Esophagus squamous epithelium (tissue), 5 donors: Measurements from ENCODE around the gene WWOX. TPM values are rescaled to one million over a fixed set of nuclear protein-coding genes. Genes with fewer than 3 reads are reported as not detected.

Experiments
- DNase-seq: peaks from one replicate; lab custom pipeline; 2025; lab: John Stamatoyannopoulos, UW
- H3K27ac ChIP-seq, 4 donors: fragments of 200-600 bp; sonication (generic); one replicate each; pipeline ENCODE4 v1.5.1; 2016 to 2019; ENCODE audit warnings: mild to moderate bottlenecking in 1 of 4
- H3K27me3 ChIP-seq, 4 donors: fragments of 200-600 bp; sonication (generic); 1 replicate in 3 of 4; 2 replicates in 1 of 4; pipeline versions ENCODE4 v1.5.1 to v1.6.0; 2017 to 2021; ENCODE audit warnings: antibody characterized with exemption in 1 of 4
- H3K36me3 ChIP-seq, 3 donors: fragments of 200-600 bp; sonication (generic); one replicate each; pipeline ENCODE4 v1.5.1; 2016 to 2019
- H3K4me1 ChIP-seq, 3 donors: fragments of 200-600 bp; sonication (generic); one replicate each; pipeline ENCODE4 v1.5.1; 2017 to 2019
- H3K4me3 ChIP-seq, 4 donors: fragments of 200-600 bp; sonication (generic); 1 replicate in 3 of 4; 2 replicates in 1 of 4; pipeline ENCODE4 v1.5.1; 2016 to 2019; ENCODE audit warnings: mild to moderate bottlenecking in 2 of 4, moderate library complexity in 1 of 4
- H3K9me3 ChIP-seq, 3 donors: fragments of 200-600 bp; sonication (generic); one replicate each; pipeline ENCODE4 v1.5.1; 2016 to 2019
- CTCF ChIP-seq, 6 experiments: fragments of 450-650 bp in 4 of 6; fragments of 200-600 bp in 2 of 6; sonication (generic) in 2 of 6; IDR thresholded peaks; one replicate each; pipeline ENCODE4 v1.5.1; 2016 to 2019; ENCODE audit warnings: antibody characterized with exemption in 6 of 6, mild to moderate bottlenecking in 4 of 6, moderate library complexity in 4 of 6
- POLR2A ChIP-seq, 4 donors: fragments of 450-650 bp; IDR thresholded peaks; one replicate each; pipeline ENCODE4 v1.6.1; 2017; ENCODE audit warnings: antibody characterized with exemption in 4 of 4, mild to moderate bottlenecking in 4 of 4, moderate library complexity in 3 of 4
- WGBS, 2 donors: methylation state at CpG; one replicate each; pipeline ENCODE4 v1.1.5; 2018; 5-methylcytosine and 5-hydroxymethylcytosine counted together
- intact Hi-C: fragments of 100-400 bp; cut with DNase I; formaldehyde crosslinking; loops from one replicate; pipeline ENCODE4 v1.15.0; 2022
- total RNA-seq, 4 donors: library from RNA; depleted of rRNA; stranded (reverse); fragments of >200 nt; gene quantifications; one replicate each; pipeline ENCODE4 v1.1.0, GENCODE V29; 2016
- donor health status: DM: yes; HTN: yes; CAD: no.

WWOX gene
- total RNA-seq, 4 donors from 2014 or later, result 20.9 to 31.1 (median 27.5) TPM

- H3K9me3 ChIP-seq, result no peaks in the 10 kb centered on the region
- intact Hi-C loops, result no loop called here
- H3K4me1 ChIP-seq, result peaks cover 9 to 34% (median 11%) of the 10 kb centered on the region in 3 donors
- no peaks in the 10 kb centered on the region for H3K36me3 ChIP-seq
- DNase-seq, result no peak
- no peak for TF ChIP-seq POLR2A (IDR thresholded peaks at IDR 0.05)
- TF ChIP-seq CTCF (IDR thresholded peaks at IDR 0.05), result no peak
- H3K4me3 ChIP-seq, result no peak overlapping the region
- H3K27ac ChIP-seq, result no peak overlapping the region
- 77 to 85% methylated on average over 3 of the region's 3 CpGs for WGBS, 2 donors
- H3K27me3 ChIP-seq, result no peaks in the 10 kb centered on the region
These were observed 189.9 kb downstream of the WWOX start for GRCh38 chr16:78289373-78289772.

GRCh38 chr16:78289844-78290277, 190.4 kb downstream of the WWOX start:
- Histone ChIP-seq H3K9me3 (no peaks in the 10 kb centered on the region), H3K27ac (no peak overlapping the region), H3K4me1 (peaks cover 9 to 34% (median 11%) of the 10 kb centered on the region in 3 donors), H3K36me3 (no peaks in the 10 kb centered on the region), H3K4me3 (no peak overlapping the region), H3K27me3 (no peaks in the 10 kb centered on the region)
- intact Hi-C loops, result no loop called here
- no peak for DNase-seq
- TF ChIP-seq POLR2A (IDR thresholded peaks at IDR 0.05) (no peak), CTCF (IDR thresholded peaks at IDR 0.05) (no peak)
- 80 to 85% methylated on average over 7 of the region's 7 CpGs for WGBS, 2 donors

GRCh38 chr16:78290395-78290794, 190.9 kb downstream of the WWOX start:
- Histone ChIP-seq H3K27me3 (no peaks in the 10 kb centered on the region), H3K9me3 (no peaks in the 10 kb centered on the region), H3K4me3 (no peak overlapping the region), H3K27ac (no peak overlapping the region), H3K36me3 (no peaks in the 10 kb centered on the region), H3K4me1 (peaks cover 9 to 34% (median 11%) of the 10 kb centered on the region in 3 donors)
- WGBS, 2 donors, result 80 to 83% methylated on average over 6 of the region's 6 CpGs
- no peak for DNase-seq
- intact Hi-C loops, result no loop called here
- TF ChIP-seq CTCF (IDR thresholded peaks at IDR 0.05) (no peak), POLR2A (IDR thresholded peaks at IDR 0.05) (no peak)

- H3K36me3 ChIP-seq, result no peaks in the 10 kb centered on the region
- H3K4me1 ChIP-seq, result peaks cover 9 to 34% (median 11%) of the 10 kb centered on the region in 3 donors
- intact Hi-C loops, result no loop called here
- TF ChIP-seq CTCF (IDR thresholded peaks at IDR 0.05), result no peak
- TF ChIP-seq POLR2A (IDR thresholded peaks at IDR 0.05), result no peak
- DNase-seq, result no peak
- H3K27ac ChIP-seq, result no peak overlapping the region
- 67 to 75% methylated on average over 12 of the region's 12 CpGs for WGBS, 2 donors
- no peaks in the 10 kb centered on the region for H3K27me3 ChIP-seq
- H3K9me3 ChIP-seq, result no peaks in the 10 kb centered on the region
- no peak overlapping the region for H3K4me3 ChIP-seq
These were observed 191.6 kb downstream of the WWOX start for GRCh38 chr16:78290872-78291591.

GRCh38 chr16:78291604-78292003, 192.2 kb downstream of the WWOX start:
- H3K27me3 ChIP-seq, result no peaks in the 10 kb centered on the region
- peaks cover 9 to 34% (median 11%) of the 10 kb centered on the region in 3 donors for H3K4me1 ChIP-seq
- no peaks in the 10 kb centered on the region for H3K36me3 ChIP-seq
- 51 to 70% methylated on average over 5 of the region's 5 CpGs for WGBS, 2 donors
- intact Hi-C loops, result no loop called here
- DNase-seq, result no peak
- H3K9me3 ChIP-seq, result no peaks in the 10 kb centered on the region
- no peak overlapping the region for H3K4me3 ChIP-seq
- no peak overlapping the region for H3K27ac ChIP-seq
- TF ChIP-seq CTCF (IDR thresholded peaks at IDR 0.05), result no peak
- no peak for TF ChIP-seq POLR2A (IDR thresholded peaks at IDR 0.05)
